ENCODE measurements around the gene EPRS1.
"Not testable (repeated sequence)": the region's sequence is repeated elsewhere in the genome, so short reads cannot be mapped to it uniquely, and the experiment has no call there.

EPRS1 gene

DNA sequence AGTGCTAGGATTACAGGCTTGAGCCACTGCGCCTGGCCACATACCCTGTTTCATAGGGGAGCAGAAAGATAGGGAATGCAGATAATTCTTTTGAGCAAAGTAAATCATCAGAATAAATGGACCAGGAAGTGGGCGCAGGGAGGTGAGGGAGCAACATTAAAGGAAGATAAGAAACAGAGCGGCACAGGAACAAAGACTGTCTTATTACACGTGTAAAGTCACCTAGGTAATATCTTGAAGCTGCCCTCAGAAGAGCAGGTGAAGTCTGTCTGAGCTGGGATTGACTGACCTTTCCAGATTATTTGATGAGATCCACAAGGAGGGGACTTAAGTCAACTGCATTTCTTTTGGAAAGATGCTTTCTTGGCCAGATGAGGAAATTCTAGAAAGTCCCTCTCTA, 7.7 kb downstream of the EPRS1 start:
- no peak for DNase-seq (ENCODE audit: low read depth)
- TF ChIP-seq, protein P1, sequence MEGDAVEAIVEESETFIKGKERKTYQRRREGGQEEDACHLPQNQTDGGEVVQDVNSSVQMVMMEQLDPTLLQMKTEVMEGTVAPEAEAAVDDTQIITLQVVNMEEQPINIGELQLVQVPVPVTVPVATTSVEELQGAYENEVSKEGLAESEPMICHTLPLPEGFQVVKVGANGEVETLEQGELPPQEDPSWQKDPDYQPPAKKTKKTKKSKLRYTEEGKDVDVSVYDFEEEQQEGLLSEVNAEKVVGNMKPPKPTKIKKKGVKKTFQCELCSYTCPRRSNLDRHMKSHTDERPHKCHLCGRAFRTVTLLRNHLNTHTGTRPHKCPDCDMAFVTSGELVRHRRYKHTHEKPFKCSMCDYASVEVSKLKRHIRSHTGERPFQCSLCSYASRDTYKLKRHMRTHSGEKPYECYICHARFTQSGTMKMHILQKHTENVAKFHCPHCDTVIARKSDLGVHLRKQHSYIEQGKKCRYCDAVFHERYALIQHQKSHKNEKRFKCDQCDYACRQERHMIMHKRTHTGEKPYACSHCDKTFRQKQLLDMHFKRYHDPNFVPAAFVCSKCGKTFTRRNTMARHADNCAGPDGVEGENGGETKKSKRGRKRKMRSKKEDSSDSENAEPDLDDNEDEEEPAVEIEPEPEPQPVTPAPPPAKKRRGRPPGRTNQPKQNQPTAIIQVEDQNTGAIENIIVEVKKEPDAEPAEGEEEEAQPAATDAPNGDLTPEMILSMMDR (conservative IDR thresholded peaks at IDR 0.05; ENCODE audit: low read depth, low read length), result no peak
- H3K4me3 ChIP-seq (ENCODE audit: low read length), result no peak overlapping the region

DNA sequence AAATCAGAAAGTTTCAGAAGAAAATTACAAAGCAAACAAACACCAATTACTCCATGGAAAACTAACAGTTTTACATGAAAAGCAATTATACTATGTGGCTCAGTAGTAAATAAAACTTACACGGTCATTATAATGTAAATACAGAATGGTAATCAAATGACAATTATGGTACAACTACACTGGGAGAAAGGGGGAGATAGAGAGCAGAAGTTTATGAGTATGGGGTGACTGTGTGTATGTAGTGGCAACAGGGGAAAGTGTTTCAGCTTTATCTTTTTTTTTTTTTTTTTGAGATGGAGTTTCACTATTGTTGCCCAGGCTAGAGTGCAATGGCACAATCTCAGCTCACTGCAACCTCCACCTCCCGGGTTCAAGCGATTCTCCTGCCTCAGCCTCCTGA, 8.5 kb downstream of the EPRS1 start:
- not testable (repeated sequence) for DNase-seq (ENCODE audit: low read depth); H3K4me3 ChIP-seq (ENCODE audit: low read length)

DNA sequence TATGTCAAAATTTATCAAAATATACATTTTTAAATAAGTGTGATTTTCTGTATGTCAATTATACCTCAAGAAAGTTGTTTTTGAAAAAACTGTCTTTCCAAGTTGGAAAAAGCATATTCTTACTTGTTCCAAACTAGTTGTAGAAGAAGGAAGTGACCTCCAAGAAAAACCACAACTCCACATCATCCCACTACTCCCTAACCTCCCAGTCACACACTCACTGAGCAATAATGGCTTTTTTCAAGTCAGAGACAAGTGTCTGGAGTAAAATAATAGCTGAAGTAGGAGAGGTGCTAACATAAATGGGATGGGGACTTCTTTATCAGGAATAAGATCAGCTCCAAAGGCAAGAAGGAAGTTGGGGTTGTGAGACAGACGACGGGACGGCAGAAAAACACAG, 13.4 kb downstream of the EPRS1 start:
- no peak overlapping the region for H3K4me3 ChIP-seq (ENCODE audit: low read length)
- TF ChIP-seq, protein P1 (conservative IDR thresholded peaks at IDR 0.05; ENCODE audit: low read depth, low read length), result no peak
- no peak for DNase-seq (ENCODE audit: low read depth)

DNA sequence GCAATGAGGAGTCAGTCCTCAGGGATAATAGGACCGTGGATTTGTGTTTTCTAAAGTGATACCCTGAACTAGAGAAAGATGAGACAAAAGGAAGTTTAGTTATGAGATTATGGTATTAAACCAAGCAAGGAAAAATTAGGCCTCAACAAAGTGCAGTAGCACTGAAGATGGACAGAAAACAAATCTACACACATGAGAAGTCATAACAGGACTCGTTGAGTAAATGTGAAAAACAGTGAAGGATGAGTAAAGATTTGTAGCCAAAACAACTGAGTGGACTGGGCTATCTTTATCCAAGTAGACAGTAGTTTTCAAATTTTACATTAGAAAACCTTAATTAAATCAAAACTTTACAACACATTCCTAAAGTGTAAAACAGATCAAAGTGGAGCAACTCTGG, 15.0 kb downstream of the EPRS1 start:
- TF ChIP-seq, protein P1 (conservative IDR thresholded peaks at IDR 0.05; ENCODE audit: low read depth, low read length), result no peak
- DNase-seq (ENCODE audit: low read depth), result no peak
- no peak overlapping the region for H3K4me3 ChIP-seq (ENCODE audit: low read length)

DNA sequence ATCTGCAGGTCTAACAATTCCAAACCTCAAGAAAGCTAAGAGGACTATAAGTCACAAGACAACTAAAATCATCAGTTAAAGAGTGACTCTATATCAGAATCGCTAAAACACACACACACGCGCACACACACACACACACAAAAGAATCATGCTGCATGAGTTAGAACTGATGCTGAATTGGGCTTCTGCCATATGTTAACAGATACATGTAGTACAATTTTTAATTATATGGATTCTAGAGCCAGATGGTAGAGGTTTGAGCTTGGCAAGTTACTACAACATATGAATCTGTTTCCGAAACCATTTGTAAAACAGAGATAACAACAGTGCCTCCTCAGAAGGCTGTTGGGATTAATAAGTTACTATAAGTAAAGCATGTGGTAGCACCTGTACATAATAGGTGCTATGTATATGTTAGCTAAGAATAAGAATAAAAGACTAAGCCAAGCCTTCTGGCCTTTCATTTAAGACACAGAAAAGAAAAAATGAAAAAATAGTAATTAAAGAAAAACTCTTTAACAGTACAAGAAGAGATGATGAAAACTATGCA, 17.9 kb downstream of the EPRS1 start:
- DNase-seq (ENCODE audit: low read depth), result no peak
- TF ChIP-seq, protein P1 (conservative IDR thresholded peaks at IDR 0.05; ENCODE audit: low read depth, low read length), result no peak
- H3K4me3 ChIP-seq (ENCODE audit: low read length), result no peak overlapping the region

DNA sequence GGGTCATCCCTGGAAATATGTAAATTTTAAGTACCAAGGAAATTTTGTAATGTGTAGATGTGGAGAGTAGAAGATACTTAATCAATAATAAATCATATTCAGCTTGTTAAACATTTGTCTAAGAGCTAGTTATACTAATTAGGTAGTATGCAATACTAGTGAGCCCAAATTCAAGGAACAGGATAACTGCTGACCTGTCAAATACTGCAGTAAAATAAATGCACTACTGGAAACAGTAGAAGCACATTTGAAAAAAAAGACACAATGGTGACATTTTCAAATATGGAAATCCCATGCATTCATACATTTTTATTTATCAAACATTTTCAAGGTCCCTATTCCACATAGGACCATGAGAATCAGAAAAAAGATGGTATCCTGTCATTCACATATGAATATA, 27.2 kb downstream of the EPRS1 start:
- DNase-seq (ENCODE audit: low read depth), result no peak
- TF ChIP-seq, protein P1 (conservative IDR thresholded peaks at IDR 0.05; ENCODE audit: low read depth, low read length), result no peak

DNA sequence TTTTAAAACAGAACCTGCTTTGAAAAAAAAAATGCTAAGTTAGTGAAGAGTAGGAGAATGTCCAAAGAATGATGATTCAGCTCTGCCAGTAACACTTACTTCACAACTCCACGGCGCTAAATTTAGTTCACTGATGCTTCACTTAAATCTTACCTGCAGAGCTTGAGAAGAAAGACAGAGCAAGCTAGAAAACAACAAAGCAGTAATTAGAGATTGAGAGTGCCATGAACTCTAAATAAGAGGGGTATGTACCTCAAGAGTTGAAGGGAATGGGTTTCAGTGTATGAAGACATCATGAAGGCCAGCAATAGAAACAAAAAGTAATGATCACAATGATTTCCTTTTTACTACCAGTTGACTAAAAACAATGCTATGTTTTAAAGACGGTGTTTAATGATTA, 32.8 kb downstream of the EPRS1 start:
- no peak for DNase-seq (ENCODE audit: low read depth)
- no peak overlapping the region for H3K4me3 ChIP-seq (ENCODE audit: low read length)
- TF ChIP-seq, protein P1 (conservative IDR thresholded peaks at IDR 0.05; ENCODE audit: low read depth, low read length), result no peak

More for the DNA sequence above, 27.2 kb downstream of the EPRS1 start:
- no peak overlapping the region for H3K4me3 ChIP-seq (ENCODE audit: low read length)

DNA sequence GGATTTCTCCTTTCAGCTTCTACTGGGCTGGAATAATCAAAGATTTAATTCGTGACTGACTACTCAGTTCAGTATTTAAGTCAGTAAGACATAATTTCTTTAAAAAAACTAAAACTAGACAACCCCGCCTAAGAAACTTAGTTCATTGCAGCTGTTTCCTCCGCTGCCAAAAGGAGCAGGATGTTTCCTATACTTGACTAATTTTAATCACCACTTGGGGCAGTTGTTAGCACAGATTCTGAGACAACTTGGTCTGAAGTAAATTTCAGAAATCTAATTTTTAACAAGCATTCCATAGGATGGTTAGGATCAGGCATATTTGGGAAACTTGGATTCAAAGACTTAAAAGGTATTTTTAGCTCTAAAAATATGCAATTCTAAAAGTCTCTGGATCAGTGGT, 34.0 kb downstream of the EPRS1 start:
- no peak overlapping the region for H3K4me3 ChIP-seq (ENCODE audit: low read length)
- DNase-seq (ENCODE audit: low read depth), result no peak
- TF ChIP-seq, protein P1 (conservative IDR thresholded peaks at IDR 0.05; ENCODE audit: low read depth, low read length), result peak; percentile 39

Measured in retinal pigment epithelial cell (primary cell).